ENCODE measurements around the gene KCNIP4.

The KCNIP4 gene

GRCh38 chr4:20922962-20923361 lies 1025.6 kb downstream of the KCNIP4 start:
- ATAC-seq (ENCODE audit: low read depth) (no peak), DNase-seq (ENCODE audit: low spot score) (no peak)
- Histone ChIP-seq H3K27me3 (ENCODE audit: insufficient read depth, poor library complexity, severe bottlenecking) (peaks cover 3% of the 10 kb centered on the region), H3K27ac (ENCODE audit: poor library complexity, severe bottlenecking) (no peak overlapping the region), H3K9me3 (ENCODE audit: severe bottlenecking) (no peaks in the 10 kb centered on the region), H3K36me3 (ENCODE audit: low read depth) (no peaks in the 10 kb centered on the region), H3K4me3 (ENCODE audit: severe bottlenecking) (no peak overlapping the region), H3K4me1 (ENCODE audit: insufficient read depth, poor library complexity, severe bottlenecking) (no peaks in the 10 kb centered on the region)
- TF ChIP-seq CTCF (IDR thresholded peaks at IDR 0.05; ENCODE audit: poor library complexity, severe bottlenecking) = no peak

- TF ChIP-seq CTCF (IDR thresholded peaks at IDR 0.05; ENCODE audit: poor library complexity, severe bottlenecking) = no peak
- H3K27me3 ChIP-seq (ENCODE audit: insufficient read depth, poor library complexity, severe bottlenecking) = no peaks in the 10 kb centered on the region
- ATAC-seq (ENCODE audit: low read depth) (no peak), DNase-seq (ENCODE audit: low spot score) (no peak)
- H3K27ac ChIP-seq (ENCODE audit: poor library complexity, severe bottlenecking) = no peak overlapping the region
- H3K36me3 ChIP-seq (ENCODE audit: low read depth) = no peaks in the 10 kb centered on the region
- H3K9me3 ChIP-seq (ENCODE audit: severe bottlenecking) = no peaks in the 10 kb centered on the region
- no peak overlapping the region for H3K4me3 ChIP-seq (ENCODE audit: severe bottlenecking)
- no peaks in the 10 kb centered on the region for H3K4me1 ChIP-seq (ENCODE audit: insufficient read depth, poor library complexity, severe bottlenecking)
Observed at GRCh38 chr4:20916106-20916505, 1032.5 kb downstream of the KCNIP4 start.

GRCh38 chr4:20904966-20905365 lies 1043.6 kb downstream of the KCNIP4 start:
- TF ChIP-seq CTCF (IDR thresholded peaks at IDR 0.05; ENCODE audit: poor library complexity, severe bottlenecking) = no peak
- DNase-seq (ENCODE audit: low spot score) = no peak
- H3K36me3 ChIP-seq (ENCODE audit: low read depth) = no peaks in the 10 kb centered on the region
- no peak for ATAC-seq (ENCODE audit: low read depth)
- H3K4me3 ChIP-seq (ENCODE audit: severe bottlenecking) = no peak overlapping the region
- H3K27ac ChIP-seq (ENCODE audit: poor library complexity, severe bottlenecking) = no peak overlapping the region
- no peaks in the 10 kb centered on the region for H3K27me3 ChIP-seq (ENCODE audit: insufficient read depth, poor library complexity, severe bottlenecking)
- no peaks in the 10 kb centered on the region for H3K9me3 ChIP-seq (ENCODE audit: severe bottlenecking)
- H3K4me1 ChIP-seq (ENCODE audit: insufficient read depth, poor library complexity, severe bottlenecking) = no peaks in the 10 kb centered on the region

GRCh38 chr4:20901851-20902250 lies 1046.7 kb downstream of the KCNIP4 start:
- no peak for TF ChIP-seq CTCF (IDR thresholded peaks at IDR 0.05; ENCODE audit: poor library complexity, severe bottlenecking)
- Histone ChIP-seq H3K36me3 (ENCODE audit: low read depth) (no peaks in the 10 kb centered on the region), H3K4me3 (ENCODE audit: severe bottlenecking) (no peak overlapping the region), H3K9me3 (ENCODE audit: severe bottlenecking) (no peaks in the 10 kb centered on the region), H3K27ac (ENCODE audit: poor library complexity, severe bottlenecking) (no peak overlapping the region), H3K4me1 (ENCODE audit: insufficient read depth, poor library complexity, severe bottlenecking) (no peaks in the 10 kb centered on the region), H3K27me3 (ENCODE audit: insufficient read depth, poor library complexity, severe bottlenecking) (no peaks in the 10 kb centered on the region)
- no peak for DNase-seq (ENCODE audit: low spot score)
- no peak for ATAC-seq (ENCODE audit: low read depth)

DNA sequence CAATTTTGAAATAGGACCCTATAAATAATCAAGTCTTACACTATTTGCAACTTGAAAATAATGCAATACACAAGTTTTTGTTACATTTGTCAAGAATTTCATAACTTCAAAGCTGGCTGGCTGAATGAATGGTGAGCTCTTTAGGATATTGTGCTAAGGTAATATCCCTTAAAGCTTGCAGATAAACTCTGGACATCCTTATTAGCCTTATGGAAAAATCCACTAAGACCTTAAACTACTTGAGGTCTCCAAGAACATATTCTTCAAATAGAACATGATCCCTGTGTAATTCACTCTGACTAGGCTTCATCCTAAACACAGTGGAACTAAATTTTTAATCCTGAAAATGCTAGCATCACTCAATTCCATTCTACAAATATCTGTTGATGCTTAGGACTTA lies 1049.0 kb downstream of the KCNIP4 start:
- no peak for DNase-seq (ENCODE audit: low spot score)
- H3K27ac ChIP-seq (ENCODE audit: poor library complexity, severe bottlenecking) = no peak overlapping the region
- TF ChIP-seq CTCF (IDR thresholded peaks at IDR 0.05; ENCODE audit: poor library complexity, severe bottlenecking) = no peak
- H3K4me3 ChIP-seq (ENCODE audit: severe bottlenecking) = no peak overlapping the region
- no peak for ATAC-seq (ENCODE audit: low read depth)
- H3K36me3 ChIP-seq (ENCODE audit: low read depth) = no peaks in the 10 kb centered on the region
- H3K4me1 ChIP-seq (ENCODE audit: insufficient read depth, poor library complexity, severe bottlenecking) = no peaks in the 10 kb centered on the region
- no peaks in the 10 kb centered on the region for H3K27me3 ChIP-seq (ENCODE audit: insufficient read depth, poor library complexity, severe bottlenecking)
- no peaks in the 10 kb centered on the region for H3K9me3 ChIP-seq (ENCODE audit: severe bottlenecking)
